Choroid plexus epithelial cell (primary cell): Measurements from ENCODE around the gene SOAT1.
"Not testable (repeated sequence)": the region's sequence is repeated elsewhere in the genome, so short reads cannot be mapped to it uniquely, and the experiment has no call there.

Source experiments
- DNase-seq: peaks from one replicate; pipeline ENCODE4 v3.0.0-alpha.2; 2010; ENCODE audit warnings: low read depth
- H3K4me3 ChIP-seq: 2 replicates; pipeline ENCODE4 v1.5.1; 2011; ENCODE audit warnings: low read depth, mild to moderate bottlenecking, control low read depth, low read length, moderate library complexity
- CTCF ChIP-seq: conservative IDR thresholded peaks from 2 replicates; pipeline ENCODE4 v1.5.1; 2011; ENCODE audit warnings: low read depth, mild to moderate bottlenecking, control low read depth, inconsistent platforms, low read length, moderate library complexity

SOAT1 gene

GRCh38 chr1:179293340-179294327, at the start of gene SOAT1:
SOAT1 (plus strand) TSS chr1:179293797; CDS start chr1:179302685, 8,888 bp downstream.
- peak; percentile 87 for DNase-seq
- TF ChIP-seq CTCF = peak; percentile 12
- H3K4me3 ChIP-seq = peak within 1 kb of the TSS; percentile 90

- DNase-seq = not testable (repeated sequence)
These were observed 48.2 kb upstream of the SOAT1 start for GRCh38 chr1:179245426-179245825.

GRCh38 chr1:179247923-179248322, 45.7 kb upstream of the SOAT1 start:
- no peak overlapping the region for H3K4me3 ChIP-seq
- no peak for TF ChIP-seq CTCF
- no peak for DNase-seq

More at GRCh38 chr1:179245426-179245825, 48.2 kb upstream of the SOAT1 start:
- H3K4me3 ChIP-seq = not testable (repeated sequence)

- peak; percentile 82 for DNase-seq
- no peak overlapping the region for H3K4me3 ChIP-seq
These were observed 41.9 kb upstream of the SOAT1 start for GRCh38 chr1:179251675-179252074.

GRCh38 chr1:179252606-179253005, 41.0 kb upstream of the SOAT1 start:
- TF ChIP-seq CTCF = no peak
- DNase-seq = no peak
- H3K4me3 ChIP-seq = no peak overlapping the region

More at GRCh38 chr1:179251675-179252074, 41.9 kb upstream of the SOAT1 start:
- peak; percentile 67 for TF ChIP-seq CTCF

GRCh38 chr1:179253286-179253972, 40.2 kb upstream of the SOAT1 start:
- DNase-seq = peak; percentile 20
- TF ChIP-seq CTCF = no peak

GRCh38 chr1:179262183-179262582, 31.4 kb upstream of the SOAT1 start:
- DNase-seq = no peak
- no peak for TF ChIP-seq CTCF
- no peak overlapping the region for H3K4me3 ChIP-seq

More at GRCh38 chr1:179253286-179253972, 40.2 kb upstream of the SOAT1 start:
- H3K4me3 ChIP-seq = no peak overlapping the region
